Neural cell (in vitro differentiated cells): Measurements from ENCODE around the gene CHRNA7.

ENCODE experiments used
- EP300 ChIP-seq: fragments of 450-650 bp; conservative IDR thresholded peaks from 2 replicates; pipeline ENCODE4 v1.6.1; 2014; ENCODE audit warnings: antibody characterized with exemption, mild to moderate bottlenecking, moderate library complexity; ENCODE audit not compliant: poor library complexity, severe bottlenecking
- SMC3 ChIP-seq: fragments of 450-650 bp; conservative IDR thresholded peaks from 2 replicates; pipeline ENCODE4 v1.6.1; 2014; ENCODE audit warnings: antibody characterized with exemption, mild to moderate bottlenecking, moderate library complexity; ENCODE audit not compliant: poor library complexity
- TF ChIP-seq, protein P1 (sequence below): fragments of 450-650 bp; IDR thresholded peaks from 2 replicates; pipeline ENCODE4 v1.5.1; 2014; ENCODE audit warnings: antibody characterized with exemption, mild to moderate bottlenecking, moderate library complexity; ENCODE audit not compliant: poor library complexity, severe bottlenecking

- TF ChIP-seq, protein P1, sequence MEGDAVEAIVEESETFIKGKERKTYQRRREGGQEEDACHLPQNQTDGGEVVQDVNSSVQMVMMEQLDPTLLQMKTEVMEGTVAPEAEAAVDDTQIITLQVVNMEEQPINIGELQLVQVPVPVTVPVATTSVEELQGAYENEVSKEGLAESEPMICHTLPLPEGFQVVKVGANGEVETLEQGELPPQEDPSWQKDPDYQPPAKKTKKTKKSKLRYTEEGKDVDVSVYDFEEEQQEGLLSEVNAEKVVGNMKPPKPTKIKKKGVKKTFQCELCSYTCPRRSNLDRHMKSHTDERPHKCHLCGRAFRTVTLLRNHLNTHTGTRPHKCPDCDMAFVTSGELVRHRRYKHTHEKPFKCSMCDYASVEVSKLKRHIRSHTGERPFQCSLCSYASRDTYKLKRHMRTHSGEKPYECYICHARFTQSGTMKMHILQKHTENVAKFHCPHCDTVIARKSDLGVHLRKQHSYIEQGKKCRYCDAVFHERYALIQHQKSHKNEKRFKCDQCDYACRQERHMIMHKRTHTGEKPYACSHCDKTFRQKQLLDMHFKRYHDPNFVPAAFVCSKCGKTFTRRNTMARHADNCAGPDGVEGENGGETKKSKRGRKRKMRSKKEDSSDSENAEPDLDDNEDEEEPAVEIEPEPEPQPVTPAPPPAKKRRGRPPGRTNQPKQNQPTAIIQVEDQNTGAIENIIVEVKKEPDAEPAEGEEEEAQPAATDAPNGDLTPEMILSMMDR: no peak
- TF ChIP-seq SMC3 (no peak), EP300 (no peak)
These were observed 26.8 kb upstream of the CHRNA7 start for GRCh38 chr15:32003558-32003957.
